Activated CD8-positive, alpha-beta memory T cell treated with anti-CD3 and anti-CD28 coated beads, Interleukin-2, amount 50 U/mL, for 48 hours (primary cell): ENCODE measurements around the gene SPATA13.
"Not testable (repeated sequence)": the region's sequence is repeated elsewhere in the genome, so short reads cannot be mapped to it uniquely, and the experiment has no call there.

Experiments used
- DNase-seq: peaks from one replicate; pipeline ENCODE4 v3.0.0-alpha.2; 2020

Gene SPATA13

GRCh38 chr13:24328145-24328544 is 167.6 kb downstream of the SPATA13 start:
- DNase-seq, result no peak

- DNase-seq, result no peak
Observed at GRCh38 chr13:24338721-24339120, 178.2 kb downstream of the SPATA13 start.

- DNase-seq, result no peak
Observed at GRCh38 chr13:24339937-24340607, 179.6 kb downstream of the SPATA13 start.

- no peak for DNase-seq
Observed at GRCh38 chr13:24340608-24340955, 180.1 kb downstream of the SPATA13 start.

- DNase-seq, result no peak
Observed at GRCh38 chr13:24341439-24341838, 180.9 kb downstream of the SPATA13 start.

- no peak for DNase-seq
Observed at GRCh38 chr13:24348385-24348784, 187.9 kb downstream of the SPATA13 start.

- no peak for DNase-seq
Observed at GRCh38 chr13:24348797-24349515, 188.4 kb downstream of the SPATA13 start.

- not testable (repeated sequence) for DNase-seq
Observed at GRCh38 chr13:24349778-24350664, 189.5 kb downstream of the SPATA13 start.

GRCh38 chr13:24351423-24351822 is 190.9 kb downstream of the SPATA13 start:
- no peak for DNase-seq

GRCh38 chr13:24353736-24354135 is 193.2 kb downstream of the SPATA13 start:
- DNase-seq, result no peak

- DNase-seq, result no peak
Observed at GRCh38 chr13:24355103-24355502, 194.6 kb downstream of the SPATA13 start.

- no peak for DNase-seq
Observed at GRCh38 chr13:24356270-24356669, 195.8 kb downstream of the SPATA13 start.
